GM06990 (cell line): Measurements from ENCODE around the gene PCDHB10.
A peak's percentile ranks its signal among the peaks of the same experiment; 100 is the strongest.
"Not testable (repeated sequence)": the region's sequence is repeated elsewhere in the genome, so short reads cannot be mapped to it uniquely, and the experiment has no call there.

Experiments used
- DNase-seq: peaks from one replicate; pipeline ENCODE4 v3.0.0-alpha.2; 2011; ENCODE audit not compliant: insufficient read length; ENCODE audit errors: extremely low read depth
- H3K27me3 ChIP-seq: replicated peaks from 2 replicates; pipeline ENCODE4 v1.6.0; 2011; ENCODE audit warnings: low read length; ENCODE audit not compliant: control insufficient read depth, insufficient read depth
- H3K36me3 ChIP-seq: 2 replicates; pipeline ENCODE4 v1.5.1; 2011; ENCODE audit warnings: low read length; ENCODE audit not compliant: control insufficient read depth, insufficient read depth
- H3K4me3 ChIP-seq: replicated peaks from 2 replicates; pipeline ENCODE4 v1.5.1; 2011; ENCODE audit warnings: low read depth, mild to moderate bottlenecking, control low read depth, low read length
- CTCF ChIP-seq: IDR thresholded peaks from 2 replicates; pipeline ENCODE4 v1.5.1; 2011; ENCODE audit warnings: low read length, control low read depth, mild to moderate bottlenecking, inconsistent platforms; ENCODE audit not compliant: insufficient read depth, poor library complexity, severe bottlenecking

Gene PCDHB10

GRCh38 chr5:141192110-141192725 lies at the start of gene PCDHB10:
Gene PCDHB10, plus strand, starts transcription at chr5:141192353. Its CDS starts 200 bp downstream, at chr5:141192553.
- no peak within 1 kb of the TSS for H3K4me3 ChIP-seq
- H3K27me3 ChIP-seq: no peaks in the 10 kb centered on the region
- H3K36me3 ChIP-seq: no peaks in the 10 kb centered on the region
- DNase-seq: no peak
- TF ChIP-seq CTCF: peak; percentile 31

- H3K36me3 ChIP-seq: no peaks in the 10 kb centered on the region
- H3K4me3 ChIP-seq: no peak within 1 kb of the TSS
- peak; percentile 26 for TF ChIP-seq CTCF
- H3K27me3 ChIP-seq: no peaks in the 10 kb centered on the region
- no peak for DNase-seq
Observed at GRCh38 chr5:141149812-141150211, 42.3 kb upstream of the PCDHB10 start, which contains the start of gene PCDHB6. Gene PCDHB6, plus strand, starts transcription at chr5:141150057. Its CDS starts 201 bp downstream, at chr5:141150258.

DNA sequence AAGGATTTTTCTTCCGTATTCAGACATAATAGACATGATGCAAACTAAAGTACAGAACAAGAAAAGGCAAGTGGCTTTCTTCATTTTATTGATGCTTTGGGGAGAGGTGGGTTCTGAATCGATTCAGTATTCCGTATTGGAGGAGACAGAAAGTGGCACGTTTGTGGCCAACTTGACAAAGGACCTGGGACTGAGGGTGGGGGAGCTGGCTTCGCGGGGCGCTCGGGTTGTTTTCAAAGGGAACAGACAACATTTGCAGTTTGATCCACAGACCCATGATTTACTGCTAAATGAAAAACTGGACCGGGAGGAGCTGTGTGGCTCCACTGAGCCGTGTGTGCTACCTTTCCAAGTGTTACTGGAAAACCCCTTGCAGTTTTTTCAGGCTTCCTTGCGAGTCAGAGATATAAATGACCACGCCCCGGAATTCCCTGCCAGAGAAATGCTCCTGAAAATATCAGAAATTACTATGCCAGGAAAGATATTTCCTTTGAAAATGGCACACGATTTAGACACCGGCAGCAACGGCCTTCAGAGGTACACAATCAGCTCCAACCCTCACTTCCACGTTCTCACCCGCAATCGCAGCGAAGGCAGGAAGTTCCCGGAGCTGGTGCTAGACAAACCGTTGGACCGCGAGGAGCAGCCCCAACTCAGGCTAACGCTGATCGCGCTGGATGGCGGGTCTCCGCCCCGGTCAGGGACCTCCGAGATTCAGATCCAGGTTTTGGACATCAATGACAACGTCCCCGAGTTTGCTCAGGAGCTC lies 41.7 kb upstream of the PCDHB10 start:
- TF ChIP-seq CTCF: no peak
- H3K36me3 ChIP-seq: no peaks in the 10 kb centered on the region
- no peaks in the 10 kb centered on the region for H3K27me3 ChIP-seq
- no peak overlapping the region for H3K4me3 ChIP-seq
- no peak for DNase-seq

DNA sequence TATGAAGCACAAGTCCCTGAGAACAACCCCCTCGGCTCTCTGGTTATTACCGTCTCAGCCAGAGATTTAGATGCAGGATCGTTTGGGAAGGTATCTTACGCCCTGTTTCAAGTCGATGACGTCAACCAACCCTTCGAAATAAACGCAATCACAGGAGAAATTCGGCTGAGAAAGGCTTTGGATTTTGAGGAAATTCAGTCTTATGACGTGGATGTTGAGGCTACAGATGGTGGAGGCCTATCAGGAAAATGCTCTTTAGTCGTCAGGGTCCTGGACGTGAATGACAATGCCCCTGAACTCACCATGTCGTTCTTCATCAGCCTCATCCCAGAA lies 41.2 kb upstream of the PCDHB10 start:
- TF ChIP-seq CTCF: no peak
- Histone ChIP-seq H3K4me3 (no peak overlapping the region), H3K36me3 (no peaks in the 10 kb centered on the region), H3K27me3 (no peaks in the 10 kb centered on the region)
- DNase-seq: no peak

DNA sequence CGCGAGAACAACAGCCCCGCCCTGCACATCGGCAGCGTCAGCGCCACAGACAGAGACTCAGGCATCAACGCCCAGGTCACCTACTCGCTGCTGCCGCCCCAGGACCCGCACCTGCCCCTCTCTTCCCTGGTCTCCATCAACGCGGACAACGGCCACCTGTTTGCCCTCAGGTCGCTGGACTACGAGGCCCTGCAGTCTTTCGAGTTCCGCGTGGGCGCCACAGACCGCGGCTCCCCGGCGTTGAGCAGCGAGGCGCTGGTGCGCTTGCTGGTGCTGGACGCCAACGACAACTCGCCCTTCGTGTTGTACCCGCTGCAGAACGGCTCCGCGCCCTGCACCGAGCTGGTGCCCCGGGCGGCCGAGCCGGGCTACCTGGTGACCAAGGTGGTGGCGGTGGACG lies 40.5 kb upstream of the PCDHB10 start:
- not testable (repeated sequence) for H3K4me3 ChIP-seq, H3K36me3 ChIP-seq, DNase-seq, H3K27me3 ChIP-seq

- H3K4me3 ChIP-seq, H3K36me3 ChIP-seq, H3K27me3 ChIP-seq, DNase-seq: not testable (repeated sequence)
Observed at GRCh38 chr5:141152096-141152495, 40.1 kb upstream of the PCDHB10 start.
